Measurements from ENCODE around the gene CCNK. TPM values are rescaled to one million over a fixed set of nuclear protein-coding genes. Genes with fewer than 3 reads are reported as not detected.

CCNK gene
- total and polyA plus RNA-seq, 11 donors = 9.1 to 35.3 (median 29.3) TPM

DNA sequence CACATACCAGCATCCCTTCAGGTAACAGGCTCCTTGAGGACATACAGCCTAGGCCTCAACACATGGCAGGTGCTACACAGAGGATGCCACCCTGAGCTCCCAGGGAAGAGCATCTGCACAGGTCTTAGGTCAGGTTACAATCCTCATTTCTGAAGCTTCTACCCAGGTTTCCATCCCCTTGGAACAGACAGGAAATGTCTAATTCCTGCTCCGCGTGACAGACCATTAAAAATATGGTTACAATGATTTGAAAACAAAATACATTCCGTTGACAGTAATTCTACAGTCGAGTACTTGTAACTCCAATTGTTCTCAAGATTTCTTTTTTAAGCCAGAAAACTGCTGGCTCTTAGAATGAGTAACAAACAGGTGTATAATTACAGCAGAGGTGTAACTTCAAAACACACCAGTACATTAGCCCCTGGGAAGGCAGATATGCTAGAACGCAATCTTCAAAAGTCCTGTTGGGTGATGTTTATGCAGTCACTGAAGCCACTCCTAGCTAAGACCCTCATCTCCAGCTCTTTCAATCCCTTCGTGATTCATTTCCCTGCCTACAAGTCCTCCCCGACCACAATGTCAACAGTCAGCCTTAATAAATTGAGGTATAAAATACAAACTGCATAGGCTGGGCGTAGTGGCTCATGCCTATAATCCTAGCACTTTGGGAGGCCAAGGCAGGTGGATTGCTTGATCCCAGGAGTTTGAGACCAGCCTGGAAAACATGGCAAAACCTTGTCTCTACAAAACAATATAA, 12.2 kb upstream of the CCNK start:
- intact Hi-C loops (cut with DNase I) = no loop called here
- Histone ChIP-seq H3K9me3 (no peaks in the 10 kb centered on the region), H3K36me3 (peaks cover 0 to 18% (median 16%) of the 10 kb centered on the region in 9 donors), H3K27me3 (no peaks in the 10 kb centered on the region), H3K4me1 (peaks cover 0 to 49% (median 25%) of the 10 kb centered on the region in 12 donors), H3K27ac (no peak overlapping the region), H3K4me3 (no peak overlapping the region)
- no peak for TF ChIP-seq POLR2A (IDR thresholded peaks at IDR 0.05)
- TF ChIP-seq, protein P1, sequence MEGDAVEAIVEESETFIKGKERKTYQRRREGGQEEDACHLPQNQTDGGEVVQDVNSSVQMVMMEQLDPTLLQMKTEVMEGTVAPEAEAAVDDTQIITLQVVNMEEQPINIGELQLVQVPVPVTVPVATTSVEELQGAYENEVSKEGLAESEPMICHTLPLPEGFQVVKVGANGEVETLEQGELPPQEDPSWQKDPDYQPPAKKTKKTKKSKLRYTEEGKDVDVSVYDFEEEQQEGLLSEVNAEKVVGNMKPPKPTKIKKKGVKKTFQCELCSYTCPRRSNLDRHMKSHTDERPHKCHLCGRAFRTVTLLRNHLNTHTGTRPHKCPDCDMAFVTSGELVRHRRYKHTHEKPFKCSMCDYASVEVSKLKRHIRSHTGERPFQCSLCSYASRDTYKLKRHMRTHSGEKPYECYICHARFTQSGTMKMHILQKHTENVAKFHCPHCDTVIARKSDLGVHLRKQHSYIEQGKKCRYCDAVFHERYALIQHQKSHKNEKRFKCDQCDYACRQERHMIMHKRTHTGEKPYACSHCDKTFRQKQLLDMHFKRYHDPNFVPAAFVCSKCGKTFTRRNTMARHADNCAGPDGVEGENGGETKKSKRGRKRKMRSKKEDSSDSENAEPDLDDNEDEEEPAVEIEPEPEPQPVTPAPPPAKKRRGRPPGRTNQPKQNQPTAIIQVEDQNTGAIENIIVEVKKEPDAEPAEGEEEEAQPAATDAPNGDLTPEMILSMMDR (IDR thresholded peaks at IDR 0.05) = no peak
- WGBS, 4 donors = 67 to 78% (median 73%) methylated on average over 8 of the region's 8 CpGs
- ATAC-seq (no peak), DNase-seq (no peak)

DNA sequence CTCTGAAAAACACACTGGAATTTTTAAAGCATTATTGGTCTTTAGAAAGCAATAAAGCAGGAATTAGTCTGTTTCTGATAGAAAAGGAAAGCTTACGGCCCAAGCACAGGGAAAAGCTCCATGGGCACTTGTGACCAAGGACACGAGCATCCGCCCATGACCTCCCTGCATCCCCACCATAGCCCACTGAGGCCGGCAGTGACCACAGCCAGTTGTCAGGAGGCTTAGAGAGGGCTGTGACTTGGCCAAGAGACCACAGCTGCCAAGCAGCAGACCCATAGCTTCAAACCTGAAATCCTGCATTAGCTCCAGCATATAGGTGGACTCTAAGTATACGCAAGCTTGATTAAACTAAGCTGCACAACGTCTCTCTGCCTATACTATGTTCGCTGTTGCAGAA, 9.5 kb upstream of the CCNK start:
- TF ChIP-seq, protein P1 (IDR thresholded peaks at IDR 0.05) = no peak
- no peak for TF ChIP-seq POLR2A (IDR thresholded peaks at IDR 0.05)
- intact Hi-C loops (cut with DNase I) = no loop called here
- ATAC-seq = no peak
- Histone ChIP-seq H3K9me3 (no peaks in the 10 kb centered on the region), H3K4me1 (peaks cover 0 to 71% (median 38%) of the 10 kb centered on the region in 12 donors), H3K4me3 (no peak overlapping the region), H3K27me3 (no peaks in the 10 kb centered on the region), H3K36me3 (no peaks in the 10 kb centered on the region), H3K27ac (no peak overlapping the region)
- no peak for DNase-seq
- 87 to 95% (median 89%) methylated on average over 7 of the region's 7 CpGs for WGBS, 4 donors

DNA sequence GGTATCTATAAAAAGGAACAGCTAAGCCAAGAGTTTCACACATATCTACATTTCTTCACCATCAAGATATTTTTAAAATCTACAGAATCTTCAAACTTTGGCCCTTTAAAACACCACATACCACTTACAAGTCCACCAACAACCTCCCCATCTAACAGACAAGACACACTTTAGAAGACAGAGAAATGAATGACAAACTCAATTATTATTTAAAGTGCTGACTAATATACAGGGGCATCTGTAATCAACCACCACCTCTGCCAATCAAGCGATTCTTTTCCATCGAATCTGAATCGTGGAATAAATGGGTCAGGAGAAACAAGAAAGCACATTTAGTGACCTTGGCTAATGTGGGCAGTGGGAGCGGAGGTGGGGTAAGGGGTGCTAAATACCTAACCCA, 8.3 kb upstream of the CCNK start:
- intact Hi-C loops (cut with DNase I) = no loop called here
- Histone ChIP-seq H3K27me3 (no peaks in the 10 kb centered on the region), H3K4me1 (peaks cover 0 to 62% (median 35%) of the 10 kb centered on the region in 12 donors), H3K4me3 (no peak overlapping the region), H3K9me3 (no peaks in the 10 kb centered on the region), H3K36me3 (no peaks in the 10 kb centered on the region), H3K27ac (no peak overlapping the region)
- ATAC-seq (no peak), DNase-seq (no peak)
- TF ChIP-seq, protein P1 (IDR thresholded peaks at IDR 0.05) = no peak
- TF ChIP-seq POLR2A (IDR thresholded peaks at IDR 0.05) = no peak
- WGBS, 4 donors = 83 to 86% (median 85%) methylated on average over 4 of the region's 4 CpGs

GRCh38 chr14:99473458-99473857, 7.8 kb upstream of the CCNK start:
- Histone ChIP-seq H3K9me3 (no peaks in the 10 kb centered on the region), H3K27me3 (no peaks in the 10 kb centered on the region), H3K27ac (no peak overlapping the region), H3K4me3 (no peak overlapping the region), H3K36me3 (no peaks in the 10 kb centered on the region), H3K4me1 (peaks cover 0 to 62% (median 36%) of the 10 kb centered on the region in 12 donors)
- TF ChIP-seq, protein P1 (IDR thresholded peaks at IDR 0.05) = no peak
- no peak for TF ChIP-seq POLR2A (IDR thresholded peaks at IDR 0.05)
- intact Hi-C loops (cut with DNase I) = no loop called here
- ATAC-seq = no peak
- no peak for DNase-seq
- WGBS, 4 donors = 65 to 80% (median 77%) methylated on average over 3 of the region's 3 CpGs
